IMR-90 (cell line): Measurements from ENCODE around the gene TTC27. TPM values are rescaled to one million over a fixed set of nuclear protein-coding genes. Genes with fewer than 3 reads are reported as not detected.

Source experiments
- ATAC-seq: fragments of 200-7000 bp; cut with Tn5 transposase; 2 replicates; pipeline ENCODE4 v1.9.1; 2020; ENCODE audit warnings: low read depth, mild to moderate bottlenecking, moderate library complexity
- BruUV-seq: library from RNA; stranded (reverse); fragments of 400-500 nt; replicated peaks from 2 replicates; lab custom pipeline; 2021; lab: Mats Ljungman, UMichigan
- CTCF ChIA-PET: fragments of 300-600 bp; formaldehyde crosslinking; extraction: SDS; loops from one replicate; lab custom pipeline; 2021; ENCODE audit warnings: antibody characterized with exemption; lab: Yijun Ruan, JAX
- POLR2A ChIA-PET: fragments of 300-600 bp; sonication (Branson Sonifier 250); formaldehyde crosslinking; loops from one replicate; lab custom pipeline; 2022; ENCODE audit warnings: antibody characterized with exemption; ENCODE audit not compliant: unreplicated experiment; lab: Charles Lee
- DNase-seq: peaks from one replicate; pipeline ENCODE4 v3.0.0; 2013
- H2AFZ ChIP-seq: replicated peaks from 2 replicates; pipeline ENCODE3; 2013; ENCODE audit warnings: low read length, mild to moderate bottlenecking; ENCODE audit not compliant: poor library complexity
- H2AK5ac ChIP-seq: 2 replicates; pipeline ENCODE4 v1.6.1; 2013; ENCODE audit warnings: low read depth, low read length, inconsistent platforms
- H2AK9ac ChIP-seq: replicated peaks from 2 replicates; pipeline ENCODE3; 2013; ENCODE audit warnings: mild to moderate bottlenecking, low read depth, low read length, moderate library complexity; ENCODE audit not compliant: poor library complexity
- H2BK120ac ChIP-seq: 2 replicates; pipeline ENCODE4 v1.6.1; 2013; ENCODE audit warnings: low read depth, low read length, inconsistent platforms
- H2BK15ac ChIP-seq: 3 replicates; pipeline ENCODE4 v1.6.1; 2013; ENCODE audit warnings: low read depth, low read length, inconsistent platforms
- H2BK20ac ChIP-seq: 2 replicates; pipeline ENCODE4 v1.6.1; 2013; ENCODE audit warnings: low read depth, mild to moderate bottlenecking, inconsistent platforms, low read length, moderate library complexity
- H2BK5ac ChIP-seq: 2 replicates; pipeline ENCODE4 v1.6.1; 2013; ENCODE audit warnings: mild to moderate bottlenecking, low read depth, low read length, inconsistent platforms; ENCODE audit not compliant: poor library complexity, severe bottlenecking
- H3K14ac ChIP-seq: replicated peaks from 2 replicates; pipeline ENCODE4 v1.6.1; 2013; ENCODE audit warnings: low read depth, low read length, inconsistent platforms
- H3K18ac ChIP-seq: 2 replicates; pipeline ENCODE4 v1.6.1; 2013; ENCODE audit warnings: low read depth, low read length, control low read depth
- H3K23ac ChIP-seq: 2 replicates; pipeline ENCODE4 v1.6.1; 2013; ENCODE audit warnings: low read depth, low read length, inconsistent platforms
- H3K27ac ChIP-seq: 2 replicates; pipeline ENCODE4 v1.5.1; 2013; ENCODE audit warnings: mild to moderate bottlenecking, control low read depth, low read length; ENCODE audit not compliant: insufficient read depth
- H3K27me3 ChIP-seq: 2 replicates; pipeline ENCODE4 v1.6.1; 2013; ENCODE audit warnings: low read length; ENCODE audit not compliant: control insufficient read depth, insufficient read depth
- H3K36me3 ChIP-seq: 2 replicates; pipeline ENCODE4 v1.6.1; 2013; ENCODE audit warnings: low read length, mixed read lengths; ENCODE audit not compliant: control insufficient read depth, insufficient read depth
- H3K4ac ChIP-seq: 2 replicates; pipeline ENCODE4 v1.6.1; 2013; ENCODE audit warnings: low read depth, low read length, inconsistent platforms
- H3K4me1 ChIP-seq: 2 replicates; pipeline ENCODE4 v1.6.1; 2013; ENCODE audit warnings: low read length, mixed read lengths; ENCODE audit not compliant: control insufficient read depth, insufficient read depth
- H3K4me2 ChIP-seq: 2 replicates; pipeline ENCODE4 v1.6.1; 2013; ENCODE audit warnings: low read depth, mild to moderate bottlenecking, control low read depth, low read length, moderate library complexity
- H3K4me3 ChIP-seq: 2 replicates; pipeline ENCODE4 v1.5.1; 2013; ENCODE audit warnings: low read depth, mild to moderate bottlenecking, control low read depth, low read length, moderate library complexity; ENCODE audit not compliant: insufficient read depth
- H3K56ac ChIP-seq: 2 replicates; pipeline ENCODE4 v1.6.1; 2013; ENCODE audit warnings: low read length, inconsistent platforms; ENCODE audit not compliant: insufficient read depth; ENCODE audit errors: extremely low read depth
- H3K79me1 ChIP-seq, 2 experiments: 2 replicates each; pipeline ENCODE4 v1.6.1; 2013; ENCODE audit warnings: low read length in 2 of 2, inconsistent platforms in 1 of 2, low read depth in 1 of 2
- H3K9ac ChIP-seq: 2 replicates; pipeline ENCODE4 v1.6.1; 2013; ENCODE audit warnings: low read depth, low read length, control low read depth
- H3K9me1 ChIP-seq: 2 replicates; pipeline ENCODE4 v1.6.1; 2013; ENCODE audit warnings: low read length, inconsistent platforms; ENCODE audit not compliant: insufficient read depth
- H3K9me3 ChIP-seq: 2 replicates; pipeline ENCODE4 v1.6.1; 2013; ENCODE audit warnings: low read length; ENCODE audit not compliant: control insufficient read depth, insufficient read depth
- H4K20me1 ChIP-seq: 2 replicates; pipeline ENCODE4 v1.6.1; 2013; ENCODE audit warnings: low read length, inconsistent platforms; ENCODE audit not compliant: insufficient read depth
- H4K5ac ChIP-seq: 2 replicates; pipeline ENCODE4 v1.6.1; 2013; ENCODE audit warnings: mild to moderate bottlenecking, low read depth, low read length, control low read depth
- H4K8ac ChIP-seq, 2 experiments: 2 replicates each; pipeline ENCODE4 v1.6.1; 2013; ENCODE audit warnings: low read depth in 2 of 2, low read length in 2 of 2, control low read depth in 1 of 2, inconsistent platforms in 1 of 2
- H4K91ac ChIP-seq: 2 replicates; pipeline ENCODE4 v1.6.1; 2013; ENCODE audit warnings: low read depth, low read length, inconsistent platforms; ENCODE audit not compliant: insufficient read depth
- CHD1 ChIP-seq: IDR thresholded peaks from 2 replicates; pipeline ENCODE4 v1.6.1; 2012; ENCODE audit warnings: low read depth, low read length, improper control_type of control experiment
- CTCF ChIP-seq: conservative IDR thresholded peaks from 2 replicates; pipeline ENCODE4 v1.5.1; 2012; ENCODE audit warnings: mild to moderate bottlenecking, low read depth, low read length, improper control_type of control experiment
- ELK1 ChIP-seq: fragments of 150-350 bp; IDR thresholded peaks from 2 replicates; pipeline ENCODE4 v1.6.1; 2016; ENCODE audit warnings: low read depth, mild to moderate bottlenecking, low read length, moderate library complexity, borderline replicate concordance
- MAFK ChIP-seq: IDR thresholded peaks from 2 replicates; pipeline ENCODE4 v1.6.1; 2012; ENCODE audit warnings: low read depth, low read length, improper control_type of control experiment
- MXI1 ChIP-seq: IDR thresholded peaks from 2 replicates; pipeline ENCODE4 v1.6.1; 2012; ENCODE audit warnings: low read depth, mild to moderate bottlenecking, low read length, moderate library complexity, borderline replicate concordance
- POLR2A ChIP-seq: IDR thresholded peaks from 2 replicates; pipeline ENCODE4 v1.6.1; 2012; ENCODE audit warnings: mild to moderate bottlenecking, low read depth, low read length
- RCOR1 ChIP-seq: IDR thresholded peaks from 2 replicates; pipeline ENCODE4 v1.6.1; 2012; ENCODE audit warnings: mild to moderate bottlenecking, low read length, improper control_type of control experiment; ENCODE audit not compliant: insufficient replicate concordance
- SMC3 ChIP-seq: fragments of 150-350 bp; IDR thresholded peaks from 2 replicates; pipeline ENCODE4 v1.6.1; 2016; ENCODE audit warnings: low read depth, mild to moderate bottlenecking, antibody characterized with exemption, low read length, moderate library complexity
- USF2 ChIP-seq: fragments of 150-350 bp; IDR thresholded peaks from 2 replicates; pipeline ENCODE4 v1.6.1; 2017; ENCODE audit warnings: mild to moderate bottlenecking, antibody characterized with exemption, low read length, low read depth
- WGBS, 2 experiments: methylation state at CpG; one replicate each; pipeline versions ENCODE4 v1.1.5 to v1.1.7; 2013; ENCODE audit warnings: missing lambda C conversion rate in 2 of 2; ENCODE audit not compliant: insufficient read length in 1 of 2; ENCODE audit errors: extremely low coverage in 2 of 2; 5-methylcytosine and 5-hydroxymethylcytosine counted together
- dilution Hi-C: fragments of 300-500 bp; cut with HindIII; formaldehyde crosslinking; loops from one replicate; pipeline ENCODE4 v1.14.3; 2018; ENCODE audit warnings: low sequenced_read_pairs; ENCODE audit not compliant: unreplicated experiment
- in situ Hi-C: fragments of 300-500 bp; cut with MboI; formaldehyde crosslinking; loops from 3 replicates; pipeline ENCODE4 v1.14.3; 2019; ENCODE audit warnings: low sequenced_read_pairs, inconsistent platforms, mixed read lengths
- intact Hi-C: fragments of 100-400 bp; cut with micrococcal nuclease; formaldehyde crosslinking; loops from 2 replicates; pipeline ENCODE4 v1.10.0; 2022
- polyA plus RNA-seq, 3 experiments: library from polyadenylated mRNA; depleted of rRNA; stranded (reverse); fragments of >200 nt; gene quantifications; 2 replicates each; pipeline ENCODE4 v1.2.3, GENCODE V29; 2012; ENCODE audit warnings: low replicate concordance in 1 of 3
- total RNA-seq: library from RNA; depleted of rRNA; stranded (reverse); fragments of >200 nt; gene quantifications from 2 replicates; pipeline ENCODE4 v1.2.3, GENCODE V29; 2012

Gene TTC27
- total and polyA plus RNA-seq, 2 of the 4 experiments (the other 2 are of a cell fraction) = 12.7 to 30.5 TPM

- POLR2A ChIA-PET = no interaction called here
- no peak for DNase-seq
- Histone ChIP-seq H2BK15ac (no peak overlapping the region), H3K56ac (no peak overlapping the region), H3K9me1 (no peaks in the 10 kb centered on the region), H3K4me3 (no peak overlapping the region), H3K9me3 (no peaks in the 10 kb centered on the region), H3K4me2 (no peak overlapping the region), H3K18ac (no peak overlapping the region), H3K4ac (no peak overlapping the region), H4K5ac (no peak overlapping the region), H3K79me1 (no peaks in the 10 kb centered on the region), H3K27me3 (no peaks in the 10 kb centered on the region), H3K9ac (no peak overlapping the region), H4K20me1 (no peaks in the 10 kb centered on the region), H2BK120ac (no peak overlapping the region), H3K27ac (no peak overlapping the region), H2AK9ac (no peak overlapping the region), H4K8ac (no peak overlapping the region), H3K4me1 (no peaks in the 10 kb centered on the region), H3K36me3 (no peaks in the 10 kb centered on the region; the same call in 1 of the 2 replicates), H3K23ac (no peak overlapping the region), H4K91ac (no peak overlapping the region), H3K14ac (peak overlapping the region; percentile 20; the same call in 1 of the 2 replicates), H2AFZ (no peak overlapping the region), H2BK20ac (no peak overlapping the region), H2AK5ac (no peak overlapping the region), H2BK5ac (no peak overlapping the region)
- dilution Hi-C loops (no loop called here), in situ Hi-C loops (no loop called here), intact Hi-C loops (no loop called here)
- CTCF ChIA-PET = no interaction called here
- no peak for TF ChIP-seq USF2
- no peak for TF ChIP-seq CHD1
- no peak for TF ChIP-seq RCOR1
- no peak for TF ChIP-seq ELK1
- no peak for TF ChIP-seq POLR2A
- TF ChIP-seq SMC3 = no peak
- TF ChIP-seq MXI1 = no peak
- TF ChIP-seq CTCF = no peak
- no peak for TF ChIP-seq MAFK
- no peak for ATAC-seq
- BruUV-seq = no TSS peak
- WGBS, 2 experiments = no CpG with 5 or more reads among the region's 5 CpGs
Observed at GRCh38 chr2:32811696-32812095, 183.8 kb downstream of the TTC27 start.
